Subcutaneous preadipocyte (primary cell): Measurements from ENCODE around the gene POTEB2. TPM values are rescaled to one million over a fixed set of nuclear protein-coding genes. Genes with fewer than 3 reads are reported as not detected.

Experiments
- small RNA-seq: library from RNA; depleted of rRNA; stranded (forward); fragments of <200 nt; gene quantifications from one replicate; pipeline ENCODE3, GENCODE V24; 2012
- total RNA-seq: library from RNA; depleted of rRNA; stranded (reverse); fragments of >200 nt; gene quantifications from 2 replicates; pipeline ENCODE4 v1.2.3, GENCODE V29; 2012

POTEB2 gene
- total RNA-seq = not detected in 2 replicates

DNA sequence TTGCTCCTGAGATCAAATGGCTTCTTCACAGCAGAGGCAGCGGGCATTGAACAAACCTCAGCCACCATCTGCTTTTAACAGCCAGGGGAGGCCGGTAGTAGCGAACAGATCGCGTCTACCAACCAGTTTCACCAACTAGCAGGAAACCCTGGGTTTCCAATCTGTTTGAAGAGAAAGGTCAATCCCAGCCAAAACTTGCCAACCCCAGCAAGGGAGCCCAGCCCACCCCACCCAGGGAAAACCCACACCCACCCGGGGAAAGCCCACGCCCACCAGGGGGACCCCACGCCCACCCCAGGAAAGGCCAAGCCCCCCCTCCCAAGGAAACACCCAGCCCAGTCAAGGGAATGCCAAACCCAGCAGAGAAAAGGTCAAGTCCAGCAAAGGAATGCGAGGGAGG, at the start of gene POTEB2:
Gene POTEB2 (minus strand): TSS at position 101 of the 400 bp plus-strand sequence. CDS start 33 bp downstream, at position 68.

Small RNA genes lying within 50 kb of the gene (small RNA-seq; reads per million reads assigned to genes)
- gene AC012414.2 = not detected
- gene MIR3118-2 = not detected
- gene RNU6-749P = not detected
- not detected for gene ZNF519P2
